GM12878 (cell line): ENCODE data around the gene EPAS1. TPM values are rescaled to one million over a fixed set of nuclear protein-coding genes. Genes with fewer than 3 reads are reported as not detected.

ENCODE experiments used
- ATAC-seq: fragments of 200-7000 bp; cut with Tn5 transposase; 3 replicates; pipeline ENCODE4 v1.9.1; 2020; ENCODE audit warnings: mild to moderate bottlenecking, moderate library complexity
- BruUV-seq: library from RNA; stranded (reverse); fragments of 400-500 nt; replicated peaks from 2 replicates; lab custom pipeline; 2021; lab: Mats Ljungman, UMichigan
- CTCF ChIA-PET: fragments of 300-600 bp; sonication (Branson Sonifier 250); formaldehyde crosslinking; extraction: SDS; loops from one replicate; lab custom pipeline; 2021; ENCODE audit warnings: inconsistent platforms; lab: Yijun Ruan, JAX
- POLR2A ChIA-PET: fragments of 350-600 bp; formaldehyde crosslinking; extraction: SDS; loops from one replicate; lab custom pipeline; 2021; ENCODE audit warnings: inconsistent platforms; lab: Charles Lee
- RAD21 ChIA-PET: fragments of 300-600 bp; sonication (Branson Sonifier 250); formaldehyde crosslinking; loops from one replicate; lab custom pipeline; 2023; ENCODE audit warnings: antibody characterized with exemption; ENCODE audit not compliant: unreplicated experiment; lab: Charles Lee
- SMC1A ChIA-PET: fragments of 300-600 bp; sonication (Branson Sonifier 250); formaldehyde crosslinking; loops from one replicate; lab custom pipeline; 2023; ENCODE audit not compliant: unreplicated experiment, uncharacterized antibody; lab: Charles Lee
- DNase-seq: peaks from one replicate; pipeline ENCODE4 v3.0.0-alpha.2; 2011; ENCODE audit warnings: low read depth, low spot score
- FAIRE-seq: peaks from 3 replicates; lab custom pipeline; 2011; peaks lifted over from hg19 to GRCh38; lab: Jason Lieb, UNC
- H2AFZ ChIP-seq: 2 replicates; pipeline ENCODE4 v1.6.0; 2011; ENCODE audit warnings: low read depth, low read length, control low read depth; ENCODE audit not compliant: control insufficient read depth
- H3K27ac ChIP-seq: 2 replicates; pipeline ENCODE4 v1.5.1; 2011; ENCODE audit warnings: control low read depth; ENCODE audit not compliant: control insufficient read depth, insufficient read depth
- H3K27me3 ChIP-seq, 2 experiments: replicated peaks in 1 of 2; 2 replicates each; pipeline versions ENCODE4 v1.6.0 to v1.6.1; 2011; ENCODE audit warnings: low read length in 1 of 2; ENCODE audit not compliant: control insufficient read depth in 2 of 2, insufficient read depth in 2 of 2
- H3K36me3 ChIP-seq, 2 experiments: 2 replicates each; pipeline ENCODE4 v1.5.1; 2011; ENCODE audit warnings: low read length in 1 of 2; ENCODE audit not compliant: control insufficient read depth in 2 of 2, insufficient read depth in 2 of 2
- H3K4me1 ChIP-seq: 2 replicates; pipeline ENCODE4 v1.6.1; 2011; ENCODE audit warnings: mild to moderate bottlenecking, low read length, moderate library complexity, mixed read lengths; ENCODE audit not compliant: control insufficient read depth, insufficient read depth
- H3K4me2 ChIP-seq: 2 replicates; pipeline ENCODE4 v1.6.0; 2011; ENCODE audit warnings: control low read depth; ENCODE audit not compliant: control insufficient read depth, insufficient read depth
- H3K4me3 ChIP-seq: fragments of 200-600 bp; sonication (generic); 2 replicates; pipeline ENCODE4 v1.5.1; 2016
- H3K79me2 ChIP-seq: 2 replicates; pipeline ENCODE4 v1.6.0; 2011; ENCODE audit warnings: low read length; ENCODE audit not compliant: control insufficient read depth, insufficient read depth
- H3K9ac ChIP-seq: 2 replicates; pipeline ENCODE4 v1.8.0; 2011; ENCODE audit warnings: low read length, control low read depth, mixed read lengths; ENCODE audit not compliant: control insufficient read depth, insufficient read depth
- H3K9me3 ChIP-seq: replicated peaks from 3 replicates; pipeline ENCODE4 v1.5.1; 2011; ENCODE audit warnings: mild to moderate bottlenecking, low read length; ENCODE audit not compliant: control insufficient read depth, insufficient read depth
- H4K20me1 ChIP-seq: 2 replicates; pipeline ENCODE4 v1.6.0; 2011; ENCODE audit not compliant: control insufficient read depth, insufficient read depth
- CBFB ChIP-seq: IDR thresholded peaks from 2 replicates; pipeline ENCODE4 v1.6.1; 2016; ENCODE audit warnings: antibody characterized with exemption, low read depth
- E2F8 ChIP-seq: fragments of 450-650 bp; IDR thresholded peaks from 2 replicates; pipeline ENCODE4 v1.6.1; 2018; ENCODE audit warnings: mild to moderate bottlenecking, low read depth, moderate library complexity; ENCODE audit not compliant: partially characterized antibody
- EGR1 ChIP-seq, 2 experiments: IDR thresholded peaks; 1 replicate in 1 of 2; 2 replicates in 1 of 2; pipeline ENCODE4 v1.6.1; 2011 to 2012; ENCODE audit warnings: low read depth in 2 of 2, low read length in 2 of 2, borderline replicate concordance in 1 of 2, mild to moderate bottlenecking in 1 of 2, moderate library complexity in 1 of 2
- EZH2 ChIP-seq: IDR thresholded peaks from 2 replicates; pipeline ENCODE4 v1.6.1; 2012; ENCODE audit warnings: low read depth, mild to moderate bottlenecking, control low read depth, inconsistent platforms, low read length, borderline replicate concordance; ENCODE audit not compliant: control insufficient read depth
- JUNB ChIP-seq: IDR thresholded peaks from 2 replicates; pipeline ENCODE4 v1.6.1; 2016; ENCODE audit warnings: antibody characterized with exemption, mild to moderate bottlenecking
- NR2C1 ChIP-seq: fragments of 450-650 bp; IDR thresholded peaks from 2 replicates; pipeline ENCODE4 v1.6.1; 2017; ENCODE audit warnings: antibody characterized with exemption, mild to moderate bottlenecking, moderate library complexity
- RAD21 ChIP-seq: IDR thresholded peaks from 2 replicates; pipeline ENCODE4 v1.6.1; 2011; ENCODE audit warnings: mild to moderate bottlenecking, low read depth, low read length, moderate library complexity; ENCODE audit not compliant: insufficient read depth
- RFX5 ChIP-seq: IDR thresholded peaks from 2 replicates; pipeline ENCODE4 v1.6.1; 2011; ENCODE audit warnings: low read depth, low read length, improper control_type of control experiment
- SIX5 ChIP-seq: IDR thresholded peaks from 2 replicates; pipeline ENCODE4 v1.6.1; 2011; ENCODE audit warnings: mild to moderate bottlenecking, low read depth, low read length, moderate library complexity; ENCODE audit not compliant: severe bottlenecking
- SMC3 ChIP-seq: IDR thresholded peaks from 2 replicates; pipeline ENCODE4 v1.6.1; 2011; ENCODE audit warnings: low read length, improper control_type of control experiment, borderline replicate concordance
- WGBS: methylation state at CpG from one replicate; pipeline ENCODE4 v1.1.6; 2016; ENCODE audit warnings: low lambda C conversion rate; ENCODE audit not compliant: insufficient replicate concordance, insufficient coverage; ENCODE audit errors: missing lambda C conversion rate; 5-methylcytosine and 5-hydroxymethylcytosine counted together
- in situ Hi-C: fragments of 300-500 bp; cut with MboI; formaldehyde crosslinking; loops from 9 replicates; pipeline ENCODE4 v1.14.3; 2018; ENCODE audit warnings: mixed read lengths
- intact Hi-C: fragments of 100-400 bp; cut with micrococcal nuclease; formaldehyde crosslinking; loops from one replicate; pipeline ENCODE4 v1.14.2; 2022; ENCODE audit not compliant: unreplicated experiment
- polyA plus RNA-seq, 11 experiments: library from polyadenylated mRNA; depleted of rRNA in 4 of 11; unstranded in 6 of 11; stranded (reverse) in 5 of 11; fragments of >200 nt; fragmentation: Nextera tagmentation in 4 of 11; fragmentation: Illumina TruSeq in 1 of 11; extraction: Ambion mirVana in 4 of 11; extraction: Trizol in 1 of 11; gene quantifications; 1 replicate in 1 of 11; 2 replicates in 10 of 11; pipeline versions ENCODE4 v1.2.1 to v1.2.3, GENCODE V29; 2011 to 2016; ENCODE audit warnings: inconsistent platforms in 2 of 11, missing spikeins in 2 of 11, low read depth in 1 of 11
- total RNA-seq, 4 experiments: library from RNA; depleted of rRNA in 3 of 4; stranded (reverse); fragments of >200 nt in 3 of 4; fragmentation: Illumina TruSeq in 1 of 4; extraction: Trizol in 1 of 4; gene quantifications; 2 replicates each; pipeline versions ENCODE4 v1.2.1 to v1.2.3, GENCODE V29; 2013 to 2021
- TF ChIP-seq, protein P1 (sequence below), 3 experiments: IDR thresholded peaks in 2 of 3; conservative IDR thresholded peaks in 1 of 3; 2 replicates each; pipeline ENCODE4 v1.5.1; 2011; ENCODE audit warnings: low read depth in 3 of 3, low read length in 3 of 3, mild to moderate bottlenecking in 3 of 3, control low read depth in 2 of 3, moderate library complexity in 2 of 3, inconsistent platforms in 1 of 3, mixed read lengths in 1 of 3; ENCODE audit not compliant: control insufficient read depth in 2 of 3, insufficient read depth in 1 of 3; ENCODE audit errors: extremely low read depth in 1 of 3

EPAS1 gene
- total and polyA plus RNA-seq, 10 of the 15 experiments (the other 5 are each of a cell fraction or from before 2014, with no cell fraction given): 0.11 to 22.0 (median 1.3) TPM; not detected in 1

DNA sequence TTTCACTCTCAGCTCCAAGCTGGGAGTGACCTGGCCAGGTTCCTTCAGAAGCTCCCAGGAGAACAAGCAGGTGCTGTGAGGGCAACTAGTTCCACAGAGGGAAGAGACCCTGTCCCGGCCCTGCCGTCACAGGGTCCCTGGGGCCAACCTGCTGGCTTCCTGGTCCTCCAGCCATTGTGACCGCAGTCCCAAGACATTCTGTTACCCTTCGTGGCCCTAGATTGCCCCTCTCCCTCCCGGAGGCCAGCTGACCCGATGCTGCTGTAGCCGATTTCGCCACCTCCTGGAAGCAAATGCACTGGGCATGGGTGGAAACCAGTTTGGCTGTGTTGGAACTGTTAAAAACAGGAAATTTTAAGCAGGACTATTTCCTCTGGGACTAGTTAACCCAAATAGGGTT lies 55.4 kb downstream of the EPAS1 start:
- ChIA-PET POLR2A (no interaction called here), RAD21 (interaction anchor here (0.9 kb wide), 1 partner anchor 55 kb away, joined by 3 read pairs; the partner anchor contains the start of gene EPAS1), CTCF (interaction anchor here (1.0 kb wide), 1 partner anchor 20 kb away, joined by 3 read pairs; no protein-coding TSS in a partner anchor), SMC1A (interaction anchor here (1.3 to 1.4 kb wide), 3 partner anchors 10 to 111 kb away, joined by 3 to 5 read pairs (median 3); no protein-coding TSS in a partner anchor)
- Histone ChIP-seq H4K20me1 (no peaks in the 10 kb centered on the region), H3K79me2 (no peaks in the 10 kb centered on the region), H3K36me3 (no peaks in the 10 kb centered on the region), H3K9ac (no peak overlapping the region), H2AFZ (no peak overlapping the region), H3K4me2 (no peak overlapping the region), H3K9me3 (no peaks in the 10 kb centered on the region), H3K4me3 (no peak overlapping the region), H3K27ac (no peak overlapping the region), H3K27me3 (no peaks in the 10 kb centered on the region; a peak in 1 of 4 replicates), H3K4me1 (peaks cover 5% of the 10 kb centered on the region)
- BruUV-seq: no TSS peak
- DNase-seq (no peak), FAIRE-seq (no peak), ATAC-seq (no peak)
- TF ChIP-seq RFX5 (no peak), E2F8 (no peak), SIX5 (no peak), NR2C1 (no peak), RAD21 (0 out of 2 replicates have a peak, but pooled peaks have one; percentile 7), EGR1 (IDR thresholded peaks at IDR 0.05; ENCODE audit: borderline replicate concordance in 1 of 2, low read depth in 2 of 2, low read length in 2 of 2) (no peak), JUNB (no peak), CBFB (no peak), EZH2 (no peak), SMC3 (0 out of 2 replicates have a peak, but pooled peaks have one; percentile 5)
- TF ChIP-seq, protein P1, sequence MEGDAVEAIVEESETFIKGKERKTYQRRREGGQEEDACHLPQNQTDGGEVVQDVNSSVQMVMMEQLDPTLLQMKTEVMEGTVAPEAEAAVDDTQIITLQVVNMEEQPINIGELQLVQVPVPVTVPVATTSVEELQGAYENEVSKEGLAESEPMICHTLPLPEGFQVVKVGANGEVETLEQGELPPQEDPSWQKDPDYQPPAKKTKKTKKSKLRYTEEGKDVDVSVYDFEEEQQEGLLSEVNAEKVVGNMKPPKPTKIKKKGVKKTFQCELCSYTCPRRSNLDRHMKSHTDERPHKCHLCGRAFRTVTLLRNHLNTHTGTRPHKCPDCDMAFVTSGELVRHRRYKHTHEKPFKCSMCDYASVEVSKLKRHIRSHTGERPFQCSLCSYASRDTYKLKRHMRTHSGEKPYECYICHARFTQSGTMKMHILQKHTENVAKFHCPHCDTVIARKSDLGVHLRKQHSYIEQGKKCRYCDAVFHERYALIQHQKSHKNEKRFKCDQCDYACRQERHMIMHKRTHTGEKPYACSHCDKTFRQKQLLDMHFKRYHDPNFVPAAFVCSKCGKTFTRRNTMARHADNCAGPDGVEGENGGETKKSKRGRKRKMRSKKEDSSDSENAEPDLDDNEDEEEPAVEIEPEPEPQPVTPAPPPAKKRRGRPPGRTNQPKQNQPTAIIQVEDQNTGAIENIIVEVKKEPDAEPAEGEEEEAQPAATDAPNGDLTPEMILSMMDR (IDR thresholded peaks at IDR 0.05 in 2 of 3, conservative IDR thresholded peaks at IDR 0.05 in 1 of 3; ENCODE audit: control insufficient read depth in 2 of 3, extremely low read depth in 1 of 3, insufficient read depth in 1 of 3, low read depth in 3 of 3, low read length in 3 of 3): 0 out of 6 replicates have a peak, but pooled peaks of 1 of the 3 experiments have one; percentile 4
- in situ Hi-C loops (loop anchor here (25.0 kb wide), 1 partner anchor 715 kb away; no protein-coding TSS in a partner anchor), intact Hi-C loops (no loop called here)
- 61% methylated on average over 8 of the region's 8 CpGs for WGBS
